NCI-H128 (cell line): ENCODE results near the gene TP53BP1.
"Not testable (repeated sequence)": the region's sequence is repeated elsewhere in the genome, so short reads cannot be mapped to it uniquely, and the experiment has no call there.

ENCODE experiments used
- DNase-seq: peaks from one replicate; lab custom pipeline; 2025; ENCODE audit not compliant: unreplicated experiment; lab: John Stamatoyannopoulos, UW

TP53BP1 gene

DNA sequence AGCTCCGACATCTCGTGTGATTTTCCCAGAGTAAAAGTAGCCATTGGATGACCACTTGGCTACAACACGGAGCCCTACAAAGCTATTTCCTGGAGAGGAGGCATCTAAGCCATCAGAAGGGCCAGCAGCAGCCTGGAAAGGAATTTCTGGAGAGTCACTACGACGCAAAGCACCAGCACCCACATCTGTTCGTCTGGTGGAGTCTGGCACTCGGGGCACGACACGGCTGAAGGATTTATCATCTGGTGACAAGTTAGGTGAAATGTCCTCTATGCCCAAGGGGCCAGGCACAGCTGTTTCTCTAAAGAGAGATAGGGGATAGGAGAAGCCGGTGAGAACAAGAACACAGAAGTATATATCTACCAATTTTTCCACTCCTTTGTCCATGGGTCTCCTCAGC is 72.5 kb downstream of the TP53BP1 start:
- DNase-seq = no peak

DNA sequence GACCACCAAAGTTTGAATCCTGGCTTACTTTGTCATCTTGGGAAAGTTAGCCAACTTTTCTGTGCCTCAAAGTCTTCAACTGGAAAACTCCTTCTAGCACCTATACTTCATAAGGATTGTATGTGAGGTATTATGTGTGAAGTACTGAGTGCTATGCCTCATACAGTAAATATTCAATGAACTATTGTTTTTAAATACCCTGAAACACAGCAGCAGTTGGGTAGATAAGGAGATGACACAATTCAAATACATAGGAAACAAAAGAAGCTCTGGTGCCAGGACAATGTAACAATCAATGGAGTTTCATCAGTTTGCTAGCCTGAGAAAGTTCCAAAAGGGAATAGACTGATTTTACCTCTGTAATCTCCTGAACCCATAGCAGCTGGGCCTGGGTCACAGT is 78.8 kb downstream of the TP53BP1 start:
- no peak for DNase-seq

DNA sequence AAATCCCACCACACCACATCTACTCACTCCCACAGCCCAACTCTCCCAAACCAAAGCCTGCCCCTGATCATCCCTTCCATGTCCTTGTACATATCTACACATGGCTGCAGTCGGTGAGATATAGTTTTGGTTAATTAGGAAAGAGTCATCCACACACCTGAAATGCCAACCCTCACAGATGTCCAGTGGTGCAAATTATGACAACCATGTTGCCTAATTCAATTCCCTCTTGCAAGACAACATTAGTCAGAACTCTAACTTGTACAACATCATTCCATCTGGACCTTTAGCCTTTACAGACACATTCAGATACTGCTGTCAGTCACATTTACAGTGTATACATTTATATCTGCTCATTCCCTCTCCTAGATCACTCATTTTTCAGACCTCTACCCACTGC is 80.9 kb downstream of the TP53BP1 start:
- DNase-seq = no peak

DNA sequence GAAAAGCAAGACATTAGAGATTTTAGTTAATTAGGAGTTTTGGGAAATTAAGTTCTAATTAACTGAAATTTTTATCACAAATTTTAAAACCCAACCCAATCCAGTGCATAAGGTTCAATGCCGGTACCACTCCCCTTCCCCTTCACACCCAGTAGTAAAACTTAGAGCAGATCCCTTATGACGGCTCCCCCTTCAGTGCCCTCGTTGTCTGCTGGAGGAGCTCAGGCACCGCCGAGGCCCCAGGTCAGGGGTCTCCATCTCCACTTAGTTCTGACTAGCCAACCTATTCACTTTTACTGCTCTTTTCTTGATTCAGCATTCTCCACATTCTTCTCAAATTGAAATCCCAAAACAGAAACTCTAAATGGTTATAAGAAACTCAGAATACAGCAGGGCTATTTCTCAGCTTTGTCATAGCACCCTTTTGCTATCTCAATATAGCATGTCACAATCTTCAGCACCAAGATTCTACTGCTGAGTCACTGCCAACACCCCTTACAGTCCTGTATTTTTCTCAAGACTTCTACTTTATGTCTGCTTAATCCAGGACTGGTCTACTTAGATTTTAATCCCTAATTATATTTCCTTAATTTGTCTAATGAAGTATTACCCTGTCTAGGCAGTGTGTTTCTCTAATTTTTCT is 82.3 kb downstream of the TP53BP1 start:
- DNase-seq = no peak

DNA sequence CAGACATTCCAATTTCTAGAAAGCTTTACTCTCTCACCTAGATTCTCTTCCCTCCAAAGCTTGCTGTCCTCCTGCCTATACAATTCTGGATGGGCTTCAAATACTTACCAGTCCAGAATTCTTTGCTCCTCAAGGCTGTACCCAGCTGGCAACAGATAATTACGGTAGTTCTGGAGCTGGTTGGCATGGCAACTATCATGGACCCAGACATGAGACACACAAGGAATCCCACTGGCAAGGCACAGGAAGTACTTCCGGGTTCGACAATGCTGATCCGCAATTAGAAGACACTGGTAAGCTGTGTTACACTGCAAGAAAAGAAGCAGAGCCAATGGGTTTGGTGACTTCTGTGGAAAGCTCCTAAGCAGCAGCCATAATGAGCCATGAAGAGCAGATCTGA is 84.2 kb downstream of the TP53BP1 start:
- no peak for DNase-seq

DNA sequence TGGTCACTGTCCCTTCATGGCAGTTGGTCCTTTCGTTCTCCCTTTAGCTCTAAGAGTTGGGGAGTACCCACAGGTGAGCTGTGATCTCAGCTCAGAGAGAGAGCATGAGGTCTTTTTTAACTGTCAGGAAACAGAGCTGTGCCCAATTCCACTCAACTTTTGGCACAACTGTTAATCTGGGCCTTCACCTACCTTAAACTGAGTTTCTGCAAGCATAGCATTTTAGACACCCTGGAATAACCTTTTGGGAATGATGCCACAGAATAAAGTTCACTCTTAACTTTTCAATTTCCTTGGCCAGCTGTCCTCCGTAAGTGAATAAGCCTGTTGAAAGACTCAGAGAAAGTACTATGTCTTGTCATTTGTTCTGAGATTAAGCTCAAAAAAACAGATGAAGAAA is 86.1 kb downstream of the TP53BP1 start:
- no peak for DNase-seq

DNA sequence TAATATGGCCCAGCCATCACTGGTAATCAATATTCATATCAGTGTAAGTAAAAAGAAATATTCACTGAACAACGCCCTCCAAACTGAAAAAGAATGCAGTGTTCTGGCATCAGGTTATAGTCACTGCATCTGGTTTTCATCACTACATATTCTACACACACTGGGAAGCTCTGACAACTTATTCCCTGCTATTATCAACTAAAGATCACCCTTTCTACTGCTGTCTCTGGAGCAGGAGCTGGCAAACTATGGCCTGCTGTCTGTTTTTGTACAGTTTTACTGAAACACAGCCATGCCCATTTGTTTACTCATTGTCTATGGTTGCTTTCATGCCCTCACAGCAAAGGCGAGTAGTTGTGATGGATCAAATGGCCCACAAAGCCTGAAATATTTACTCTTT is 86.8 kb downstream of the TP53BP1 start:
- DNase-seq = no peak

DNA sequence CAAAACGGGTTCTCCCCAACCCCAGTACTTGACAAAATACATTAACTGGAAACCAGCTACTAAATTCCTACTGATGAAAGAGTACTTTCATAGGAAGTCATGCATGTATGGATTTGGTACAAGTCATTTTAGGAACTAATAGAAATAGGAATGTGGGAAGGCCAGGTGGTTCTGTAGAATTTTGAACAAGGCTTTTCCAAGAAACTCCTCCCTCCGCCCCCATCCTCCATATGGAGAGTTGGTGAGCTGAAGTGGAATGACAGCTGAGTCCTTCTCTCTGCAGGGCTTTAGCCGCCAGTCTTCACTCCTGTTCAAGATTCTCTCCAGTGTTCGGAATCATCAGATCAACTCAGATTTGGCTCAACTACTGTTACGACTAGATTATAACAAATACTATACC is 88.8 kb downstream of the TP53BP1 start:
- no peak for DNase-seq

DNA sequence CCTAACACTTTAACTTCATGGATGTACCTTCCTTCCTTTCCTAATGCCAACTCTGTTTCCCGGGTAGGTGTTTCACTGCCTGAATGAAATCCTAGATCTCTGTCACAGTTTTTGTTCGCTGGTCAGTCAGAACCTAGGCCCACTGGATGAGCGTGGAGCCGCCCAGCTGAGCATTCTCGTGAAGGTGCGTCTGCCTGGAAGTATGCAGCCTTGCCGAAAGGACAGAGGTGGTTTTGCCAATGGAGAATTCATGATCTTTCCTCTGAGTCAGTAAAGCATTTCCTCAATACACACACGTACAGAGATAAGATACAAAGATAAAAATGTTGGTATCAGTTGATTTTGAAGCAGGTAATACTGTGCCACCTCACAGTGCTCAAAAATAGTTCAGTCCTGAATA is 89.3 kb downstream of the TP53BP1 start:
- DNase-seq = no peak

DNA sequence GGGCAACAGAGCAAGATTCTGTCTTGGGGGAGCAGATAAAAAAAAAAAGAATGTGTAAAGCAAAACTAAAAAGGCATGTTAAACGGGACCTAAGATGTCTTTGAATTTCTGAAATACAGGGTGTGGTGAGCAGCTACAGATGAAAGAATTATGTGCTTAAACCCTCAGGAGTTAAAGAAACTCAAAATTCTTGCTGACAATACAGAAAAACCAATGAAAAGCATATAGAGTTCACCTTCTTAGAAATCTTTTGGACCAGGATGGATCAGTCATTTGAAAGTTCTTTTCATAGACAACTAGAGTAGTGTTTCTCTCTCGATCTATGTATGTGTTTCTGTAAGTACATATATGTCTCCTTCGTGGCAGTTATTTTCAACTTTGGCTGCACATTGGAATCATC is 90.7 kb downstream of the TP53BP1 start:
- no peak for DNase-seq

DNA sequence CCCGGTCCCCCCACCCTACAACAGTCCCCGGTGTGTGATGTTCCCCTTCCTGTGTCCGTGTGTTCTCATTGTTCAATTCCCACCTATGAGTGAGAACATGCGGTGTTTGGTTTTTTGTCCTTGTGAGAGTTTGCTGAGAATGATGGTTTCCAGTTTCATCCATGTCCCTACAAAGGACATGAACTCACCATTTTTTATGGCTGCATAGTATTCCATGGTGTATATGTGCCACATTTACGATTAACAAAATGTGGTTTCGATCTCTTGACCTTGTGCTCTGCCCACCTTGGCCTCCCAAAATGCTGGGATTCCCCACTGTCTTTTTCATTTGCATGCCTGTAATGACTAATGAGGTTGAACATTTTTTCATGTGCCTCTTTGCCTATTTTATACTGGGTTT is 99.4 kb downstream of the TP53BP1 start:
- DNase-seq = not testable (repeated sequence)

DNA sequence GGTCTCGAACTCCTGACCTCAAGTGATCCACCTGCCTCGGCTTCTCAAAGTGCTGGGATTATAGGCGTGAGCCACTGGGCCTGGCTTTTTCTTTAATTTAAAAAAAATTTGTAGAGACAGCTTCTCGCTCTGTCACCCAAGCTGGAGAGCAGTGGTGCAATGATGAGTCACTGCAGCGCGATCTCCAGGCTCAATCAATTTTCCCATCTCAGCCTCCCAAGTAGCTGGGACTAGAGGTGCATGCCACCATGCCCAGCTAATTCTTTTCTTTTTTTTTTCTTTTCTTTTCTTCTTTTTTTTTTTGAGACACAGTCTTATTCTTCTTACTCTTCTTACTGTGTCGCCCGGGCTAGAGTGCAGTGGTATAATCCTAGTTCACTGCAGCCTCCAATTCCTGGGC is 102.2 kb downstream of the TP53BP1 start:
- no peak for DNase-seq

DNA sequence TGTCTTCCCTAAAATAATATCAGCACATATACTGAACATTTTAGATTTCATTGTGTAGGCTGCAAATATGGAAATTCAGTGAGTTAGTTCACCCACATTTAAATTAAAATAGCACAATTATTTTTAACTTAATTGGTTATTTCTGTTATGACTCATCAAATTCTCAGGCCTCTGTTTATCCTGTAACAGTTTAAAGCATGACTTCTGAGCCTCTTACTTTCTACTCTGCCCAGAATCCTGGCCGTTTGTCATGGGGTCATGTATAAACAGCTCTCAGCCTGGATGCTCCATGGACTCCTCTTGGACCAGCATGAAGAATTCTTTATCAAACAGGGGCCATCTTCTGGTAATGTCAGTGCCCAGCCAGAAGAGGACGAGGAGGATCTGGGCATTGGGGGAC is 109.9 kb downstream of the TP53BP1 start:
- DNase-seq = no peak

DNA sequence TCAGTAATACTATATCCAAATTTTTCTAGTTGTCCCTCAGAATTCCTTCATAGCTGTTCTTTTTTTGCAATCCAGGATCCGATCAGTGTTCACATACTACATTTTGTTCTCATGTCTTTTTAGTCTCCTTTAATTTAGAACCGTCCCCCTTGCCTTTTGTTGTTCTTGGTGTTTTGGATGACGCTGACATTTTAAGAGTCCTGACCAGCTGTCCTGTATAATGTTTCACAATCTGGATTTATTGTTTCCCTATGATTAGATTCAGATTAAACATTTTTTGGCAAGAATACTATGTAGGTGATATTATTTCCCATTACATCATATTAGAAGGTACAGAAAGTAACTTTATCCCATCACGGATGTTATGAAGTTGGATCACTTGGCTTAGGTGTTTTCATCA is 110.6 kb downstream of the TP53BP1 start:
- no peak for DNase-seq

DNA sequence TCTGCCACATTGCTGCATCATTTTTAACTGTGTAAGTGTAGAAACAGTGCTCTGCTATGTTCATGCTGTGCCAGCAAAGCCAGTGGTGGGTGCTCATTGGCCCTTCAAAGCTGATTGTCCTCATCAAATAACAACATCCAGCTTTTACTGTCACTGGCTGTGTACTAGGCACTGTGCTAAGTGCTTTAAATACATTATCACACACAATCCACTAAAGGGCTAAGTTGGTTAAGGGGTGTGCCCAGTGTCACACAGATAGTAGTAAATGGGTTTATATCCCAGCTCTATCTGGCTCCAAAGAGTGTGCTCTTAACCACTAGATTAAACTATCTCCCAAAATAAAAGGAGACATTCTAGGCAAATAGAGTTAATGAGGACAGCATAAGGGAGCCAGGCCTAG is 114.4 kb downstream of the TP53BP1 start:
- DNase-seq = no peak

DNA sequence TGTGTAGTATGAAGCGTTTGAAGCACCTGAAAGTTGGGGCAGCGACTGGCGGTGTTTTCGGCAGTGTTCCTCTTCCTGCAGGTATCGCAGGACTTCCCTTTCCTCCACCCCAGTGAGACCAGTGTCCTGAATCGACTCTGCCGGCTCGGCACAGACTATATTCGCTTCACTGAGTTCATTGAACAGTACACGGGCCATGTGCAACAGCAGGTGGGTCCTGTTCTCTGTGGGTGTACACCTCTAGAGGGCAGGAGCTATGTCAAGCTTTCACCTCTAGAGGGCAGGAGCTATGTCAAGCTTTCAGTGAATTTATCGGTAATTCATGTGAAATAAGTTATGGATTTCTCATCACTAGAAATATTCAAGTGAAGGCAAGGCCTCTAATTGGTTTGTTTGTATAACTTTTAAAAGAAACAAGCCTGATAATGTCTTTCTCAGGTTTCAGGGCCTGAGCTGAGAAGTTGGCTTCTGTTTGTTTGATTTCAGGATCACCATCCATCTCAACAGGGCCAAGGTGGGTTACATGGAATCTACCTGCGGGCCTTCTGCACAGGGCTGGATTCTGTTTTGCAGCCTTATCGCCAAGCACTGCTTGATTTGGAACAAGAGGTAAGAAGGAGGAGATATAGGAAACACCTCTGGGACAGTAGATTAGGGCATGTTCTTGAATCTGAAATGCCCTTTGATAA is 116.8 kb downstream of the TP53BP1 start:
- DNase-seq = no peak

DNA sequence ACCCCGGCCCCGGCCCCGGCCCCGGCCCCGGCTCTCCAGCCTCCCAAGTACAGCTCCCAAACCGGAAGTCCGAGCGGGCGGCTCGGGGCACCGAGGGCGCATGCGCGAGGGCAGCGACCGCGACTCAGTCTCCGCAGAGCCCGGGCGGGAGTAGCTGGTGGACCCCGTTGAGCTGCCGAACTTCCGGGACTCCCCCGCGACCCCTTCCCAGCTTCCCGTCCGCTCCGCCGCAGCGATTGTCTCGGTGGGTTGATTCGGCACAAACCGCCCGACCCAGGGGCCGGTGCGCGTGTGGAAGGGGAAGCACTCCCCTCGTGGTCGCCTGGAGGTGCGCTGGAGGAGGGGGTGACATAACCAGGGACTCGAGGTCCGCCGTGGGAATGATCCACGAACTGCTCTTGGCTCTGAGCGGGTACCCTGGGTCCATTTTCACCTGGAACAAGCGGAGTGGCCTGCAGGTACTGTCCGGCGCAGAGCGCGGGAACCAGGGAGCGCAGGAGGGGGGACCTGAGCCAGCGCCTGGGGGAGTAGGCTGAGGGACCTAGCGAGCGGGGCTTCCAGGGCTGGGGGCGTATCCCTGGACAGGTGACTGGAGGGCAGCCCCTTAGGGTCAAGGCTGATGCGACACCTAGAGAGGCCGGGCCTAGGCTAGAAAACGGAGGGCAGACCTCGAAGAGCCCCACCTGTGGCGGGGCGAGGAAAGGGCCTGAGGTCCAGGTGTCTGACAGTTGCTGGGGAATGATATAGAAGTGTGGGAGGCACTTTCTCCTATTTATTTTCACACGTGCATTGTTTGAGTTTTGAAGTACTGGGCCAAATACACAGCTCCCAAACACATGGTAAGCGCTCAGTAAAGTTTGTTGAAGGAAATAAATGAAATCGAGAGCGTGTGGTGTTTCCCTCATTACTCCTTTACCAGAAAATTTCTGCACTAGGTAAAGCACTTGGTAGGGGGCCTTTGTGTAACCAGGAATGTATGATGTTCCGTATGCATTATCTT is 121.7 kb downstream of the TP53BP1 start, which contains the start of the genes TUBGCP4 and ZSCAN29:
Gene TUBGCP4, plus strand, starts transcription at position 127 of the 1,000 bp plus-strand sequence. Its CDS starts 254 bp downstream, at position 381.
Gene ZSCAN29, minus strand, starts transcription at position 69 of the 1,000 bp plus-strand sequence. CDS start 1,130 bp downstream, outside the sequence.
- DNase-seq = peak; percentile 27

DNA sequence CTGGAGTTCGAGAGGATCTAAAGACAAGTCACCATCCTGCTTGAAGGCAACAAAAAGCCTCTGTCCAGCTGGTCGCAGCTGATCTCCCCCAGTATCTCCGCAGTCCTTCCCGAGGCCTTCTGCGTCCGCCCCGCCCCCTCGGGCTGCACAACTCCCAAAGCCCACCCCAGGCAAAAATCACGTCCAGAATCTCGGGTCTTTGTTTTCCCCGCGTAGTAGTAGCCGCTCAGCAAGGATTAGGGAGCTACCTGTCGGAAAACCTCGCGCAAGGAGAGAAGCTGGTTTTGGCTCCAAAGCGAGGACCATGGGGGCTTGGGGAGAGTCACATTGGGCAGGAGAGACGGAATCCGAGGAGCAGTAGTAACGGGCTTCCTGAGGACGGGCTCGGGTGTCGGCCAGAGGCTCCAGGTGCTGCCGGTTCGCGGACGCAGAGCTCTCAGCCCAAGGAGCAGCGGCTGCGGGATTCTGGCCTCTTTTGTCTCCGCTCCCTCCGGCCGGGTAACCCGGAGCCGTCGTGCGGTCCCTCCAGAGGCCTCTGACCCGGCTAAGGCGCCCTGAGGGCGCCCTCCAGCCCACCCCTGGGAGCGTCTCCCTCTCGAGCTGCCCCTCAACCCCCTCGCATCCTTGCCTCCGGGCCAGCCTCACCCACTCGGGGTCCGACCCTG is 122.5 kb downstream of the TP53BP1 start:
- DNase-seq = no peak

DNA sequence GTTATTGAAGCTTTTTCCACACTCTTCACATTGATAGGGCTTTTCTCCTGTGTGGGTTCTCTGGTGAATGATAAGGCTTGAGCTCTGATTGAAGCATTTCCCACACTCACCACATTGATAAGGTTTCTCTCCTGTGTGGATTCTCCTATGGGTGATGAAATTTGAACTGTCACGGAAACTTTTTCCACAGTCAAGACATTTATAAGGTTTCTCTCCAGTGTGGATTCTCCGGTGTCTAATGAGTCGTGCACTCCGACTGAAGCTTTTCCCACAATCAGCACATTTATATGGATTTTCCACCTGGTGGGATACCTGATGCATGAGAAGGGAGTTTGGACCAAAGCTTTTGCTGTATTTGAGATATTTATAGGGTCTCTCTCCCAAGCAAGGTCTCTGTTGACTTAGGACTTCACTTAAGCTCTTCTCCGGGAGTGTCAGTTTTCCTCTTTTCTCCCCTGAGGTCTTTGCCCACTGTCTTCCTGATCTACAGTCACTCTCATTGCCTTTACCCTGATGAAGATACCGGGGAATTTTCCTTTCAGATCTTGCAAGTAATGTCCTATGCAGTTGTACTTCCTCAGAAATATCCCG is 131.5 kb downstream of the TP53BP1 start:
- no peak for DNase-seq

DNA sequence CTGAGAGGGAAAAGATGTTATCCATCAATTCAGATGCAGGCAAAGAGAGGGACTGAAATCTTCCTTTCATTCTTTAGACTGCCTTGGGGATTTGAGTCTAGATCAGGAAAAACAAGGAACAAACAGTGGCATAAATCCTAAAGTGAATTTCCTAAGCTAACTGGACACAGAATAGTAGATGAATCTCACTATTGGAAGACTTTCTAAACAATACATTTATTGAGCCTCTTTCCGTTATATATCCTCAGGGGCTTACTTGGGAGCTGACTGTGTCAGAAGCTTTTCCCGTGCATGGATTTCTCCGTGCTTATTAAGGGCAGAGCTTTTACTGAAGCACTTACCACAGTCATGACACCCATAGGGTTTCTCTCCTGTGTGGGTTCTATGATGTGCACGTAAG is 132.1 kb downstream of the TP53BP1 start:
- no peak for DNase-seq
